HepG2 (cell line): ENCODE data around the gene PPP2R1B. TPM values are rescaled to one million over a fixed set of nuclear protein-coding genes. Genes with fewer than 3 reads are reported as not detected.
A peak's percentile ranks its signal among the peaks of the same experiment; 100 is the strongest.

ENCODE experiments used
- ATAC-seq: fragments of 200-7000 bp; cut with Tn5 transposase; 3 replicates; pipeline ENCODE4 v1.9.1; 2020; ENCODE audit warnings: mild to moderate bottlenecking, moderate library complexity
- BruUV-seq: library from RNA; stranded (reverse); fragments of 400-500 nt; replicated peaks from 2 replicates; lab custom pipeline; 2021; lab: Mats Ljungman, UMichigan
- CTCF ChIA-PET: fragments of 300-600 bp; formaldehyde crosslinking; extraction: SDS; loops from one replicate; lab custom pipeline; 2021; ENCODE audit warnings: low total read pairs, inconsistent platforms, low intra/inter-chr PET ratio; lab: Yijun Ruan, JAX
- POLR2A ChIA-PET: fragments of 350-600 bp; sonication (Branson Sonifier 250); formaldehyde crosslinking; loops from one replicate; lab custom pipeline; 2020; ENCODE audit warnings: antibody characterized with exemption, inconsistent platforms; lab: Yijun Ruan, JAX
- DNase-seq: peaks from one replicate; pipeline ENCODE4 v3.0.0-alpha.2; 2015; ENCODE audit warnings: low spot score
- FAIRE-seq: peaks from 3 replicates; lab custom pipeline; 2011; peaks lifted over from hg19 to GRCh38; lab: Jason Lieb, UNC
- H2AFZ ChIP-seq: one replicate; pipeline ENCODE4 v1.6.1; 2011; ENCODE audit warnings: low read length, inconsistent platforms
- H3K27ac ChIP-seq: fragments of 300-600 bp; 3 replicates; pipeline ENCODE4 v1.8.0; 2011; ENCODE audit warnings: mixed run types, mild to moderate bottlenecking, mixed read lengths, low read length, inconsistent platforms; ENCODE audit not compliant: insufficient read depth; ENCODE audit errors: extremely low read length
- H3K27me3 ChIP-seq, 2 experiments: fragments of 200-600 bp in 1 of 2; 2 replicates in 1 of 2; 3 replicates in 1 of 2; pipeline versions ENCODE4 v1.6.0 to v1.8.0; 2011; ENCODE audit warnings: low read length in 2 of 2, mild to moderate bottlenecking in 2 of 2, moderate library complexity in 2 of 2, inconsistent platforms in 1 of 2; ENCODE audit not compliant: insufficient read depth in 2 of 2, control insufficient read depth in 1 of 2
- H3K36me3 ChIP-seq, 2 experiments: fragments of 200-600 bp in 1 of 2; replicated peaks in 1 of 2; 2 replicates in 1 of 2; 3 replicates in 1 of 2; pipeline versions ENCODE4 v1.5.1 to v1.8.0; 2011; ENCODE audit warnings: low read length in 2 of 2, inconsistent platforms in 1 of 2; ENCODE audit not compliant: insufficient read depth in 2 of 2, control insufficient read depth in 1 of 2
- H3K4me1 ChIP-seq: 2 replicates; pipeline ENCODE4 v1.5.1; 2012; ENCODE audit warnings: low read length, inconsistent platforms; ENCODE audit not compliant: insufficient read depth
- H3K4me2 ChIP-seq: 2 replicates; pipeline ENCODE4 v1.6.0; 2011; ENCODE audit warnings: low read depth, low read length, inconsistent platforms
- H3K4me3 ChIP-seq, 3 experiments: fragments of 200-600 bp in 1 of 3; sonication (generic), shearing (Covaris generic) in 1 of 3; replicated peaks in 1 of 3; 2 replicates each; pipeline ENCODE4 v1.5.1; 2011 to 2016; ENCODE audit warnings: low read length in 3 of 3, inconsistent platforms in 2 of 3, low read depth in 2 of 3, mild to moderate bottlenecking in 2 of 3, control low read depth in 1 of 3, mixed read lengths in 1 of 3; ENCODE audit not compliant: insufficient read depth in 1 of 3
- H3K79me2 ChIP-seq: one replicate; pipeline ENCODE4 v1.6.1; 2011; ENCODE audit warnings: low read length, inconsistent platforms; ENCODE audit not compliant: insufficient read depth
- H3K9ac ChIP-seq: 2 replicates; pipeline ENCODE4 v1.6.0; 2011; ENCODE audit warnings: mild to moderate bottlenecking, low read depth, low read length, inconsistent platforms; ENCODE audit not compliant: insufficient read depth
- H3K9me3 ChIP-seq: 2 replicates; pipeline ENCODE4 v1.5.1; 2012; ENCODE audit warnings: mild to moderate bottlenecking, low read length
- H4K20me1 ChIP-seq: 2 replicates; pipeline ENCODE4 v1.6.0; 2011; ENCODE audit warnings: inconsistent platforms, mild to moderate bottlenecking, low read length, moderate library complexity; ENCODE audit not compliant: insufficient read depth
- ATF7-NPFF ChIP-seq: sonication (generic); formaldehyde crosslinking; IDR thresholded peaks from 2 replicates; pipeline ENCODE4 v1.8.1; 2023; ENCODE audit warnings: mild to moderate bottlenecking, low read depth, missing genetic modification reagents, moderate library complexity
- FOXP1 ChIP-seq, 2 experiments: fragments of 450-650 bp in 1 of 2; IDR thresholded peaks; 2 replicates each; pipeline ENCODE4 v1.6.1; 2017 to 2018; ENCODE audit warnings: antibody characterized with exemption in 1 of 2
- KDM2A ChIP-seq: sonication (generic); formaldehyde crosslinking; IDR thresholded peaks from 2 replicates; pipeline ENCODE4 v1.4.0; 2020; ENCODE audit warnings: low read depth, missing genetic modification reagents, borderline replicate concordance
- NR2F2 ChIP-seq: IDR thresholded peaks from 2 replicates; pipeline ENCODE4 v1.6.1; 2012; ENCODE audit warnings: low read depth, inconsistent platforms, borderline replicate concordance
- PHF8 ChIP-seq: sonication (generic); formaldehyde crosslinking; IDR thresholded peaks from 2 replicates; pipeline ENCODE4 v1.5.0; 2020; ENCODE audit warnings: missing genetic modification reagents
- SP1 ChIP-seq, 2 experiments: fragments of 450-650 bp in 1 of 2; sonication (generic) in 1 of 2; formaldehyde crosslinking in 1 of 2; IDR thresholded peaks; 2 replicates each; pipeline versions ENCODE4 v1.4.0 to v1.6.1; 2016 to 2020; ENCODE audit warnings: missing genetic modification reagents in 1 of 2
- SRY ChIP-seq: sonication (generic); formaldehyde crosslinking; IDR thresholded peaks from 2 replicates; pipeline ENCODE4 v1.8.0; 2022; ENCODE audit warnings: mild to moderate bottlenecking, missing genetic modification reagents
- ZNF263 ChIP-seq: sonication (generic); formaldehyde crosslinking; IDR thresholded peaks from 2 replicates; pipeline ENCODE4 v1.4.0; 2020; ENCODE audit warnings: missing genetic modification reagents
- WGBS: methylation state at CpG from one replicate; pipeline ENCODE4 v1.1.6; 2017; ENCODE audit warnings: low lambda C conversion rate; 5-methylcytosine and 5-hydroxymethylcytosine counted together
- in situ Hi-C: cut with HindIII; loops from 2 replicates; pipeline ENCODE4 v1.10.0; 2017; ENCODE audit warnings: low pct_unique_long_range_greater_than_20kb; ENCODE audit not compliant: extremely low pct_ligation_motif_present
- intact Hi-C: fragments of 100-400 bp; cut with micrococcal nuclease; formaldehyde crosslinking; loops from one replicate; pipeline ENCODE4 v1.10.0; 2022; ENCODE audit not compliant: unreplicated experiment
- polyA plus RNA-seq, 8 experiments: library from polyadenylated mRNA; depleted of rRNA in 3 of 8; stranded (reverse) in 7 of 8; unstranded in 1 of 8; fragments of >200 nt; fragmentation: Illumina TruSeq in 4 of 8; extraction: Trizol in 4 of 8; gene quantifications; 2 replicates each; pipeline versions ENCODE4 v1.2.1 to v1.2.3, GENCODE V29; 2011 to 2016; ENCODE audit warnings: low read depth in 4 of 8, missing spikeins in 1 of 8, mixed read lengths in 1 of 8; ENCODE audit not compliant: insufficient read depth in 1 of 8
- total RNA-seq, 5 experiments: library from RNA; depleted of rRNA; stranded (reverse); fragments of >200 nt; fragmentation: Illumina TruSeq; extraction: Trizol; gene quantifications; 2 replicates each; pipeline ENCODE4 v1.2.3, GENCODE V29; 2016; ENCODE audit warnings: low read depth in 1 of 5
- TF ChIP-seq, protein P1 (sequence below): sonication (generic); formaldehyde crosslinking; IDR thresholded peaks from 2 replicates; pipeline ENCODE4 v1.5.0; 2020; ENCODE audit warnings: mild to moderate bottlenecking, missing genetic modification reagents, moderate library complexity

Gene PPP2R1B
- total and polyA plus RNA-seq, 2 of the 13 experiments (the other 11 are each of a cell fraction or from before 2014, with no cell fraction given) = 22.1 to 56.8 TPM

DNA sequence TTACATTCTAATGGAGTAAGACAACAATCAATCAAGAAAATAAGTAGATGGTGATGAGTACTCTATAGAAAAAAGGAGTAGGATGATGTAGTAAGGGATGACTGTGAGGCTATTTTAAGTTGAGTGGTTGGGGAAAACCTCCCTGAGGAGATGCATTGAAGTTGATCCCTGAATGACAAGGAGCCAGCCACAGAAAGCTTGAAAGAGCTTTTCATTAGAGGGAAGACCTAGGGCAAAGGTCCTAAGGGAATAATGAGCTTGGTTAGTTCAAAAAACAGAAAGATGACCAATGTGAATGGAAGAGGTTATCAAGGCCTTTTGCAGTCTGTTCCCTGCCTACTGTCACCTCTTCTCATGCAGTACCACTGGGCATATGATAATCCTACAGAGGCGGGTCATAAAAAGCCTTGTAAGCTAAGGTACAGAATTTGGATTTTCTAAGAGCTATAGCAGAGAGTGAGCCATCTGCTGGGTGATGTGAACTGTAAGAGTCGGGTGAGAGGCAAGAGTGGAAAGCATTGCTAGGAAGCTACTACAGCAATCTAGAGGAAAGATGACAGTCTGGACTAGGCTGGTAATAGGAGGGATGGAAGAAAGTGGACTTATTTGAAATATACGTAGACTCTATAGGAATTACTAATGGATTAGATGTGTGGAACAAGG, 3.1 kb downstream of the PPP2R1B start:
- H3K4me1 ChIP-seq = peaks cover 45% of the 10 kb centered on the region
- peaks cover 20 to 44% of the 10 kb centered on the region in 2 experiments; a peak in 4 of 5 replicates for H3K36me3 ChIP-seq
- H3K9ac ChIP-seq = no peak overlapping the region
- no peak overlapping the region for H3K4me3 ChIP-seq
- TF ChIP-seq ATF7-NPFF (no peak), KDM2A (CRISPR knock-in tag) (no peak), ZNF263 (CRISPR knock-in tag) (no peak), PHF8 (CRISPR knock-in tag) (no peak), NR2F2 (no peak), SP1 (IDR thresholded peaks at IDR 0.05) (no peak), SP1 (CRISPR knock-in tag; IDR thresholded peaks at IDR 0.05) (no peak), SRY (CRISPR knock-in tag) (no peak), FOXP1 (IDR thresholded peaks at IDR 0.05) (no peak), FOXP1 (CRISPR knock-in tag; IDR thresholded peaks at IDR 0.05) (no peak)
- TF ChIP-seq, protein P1, sequence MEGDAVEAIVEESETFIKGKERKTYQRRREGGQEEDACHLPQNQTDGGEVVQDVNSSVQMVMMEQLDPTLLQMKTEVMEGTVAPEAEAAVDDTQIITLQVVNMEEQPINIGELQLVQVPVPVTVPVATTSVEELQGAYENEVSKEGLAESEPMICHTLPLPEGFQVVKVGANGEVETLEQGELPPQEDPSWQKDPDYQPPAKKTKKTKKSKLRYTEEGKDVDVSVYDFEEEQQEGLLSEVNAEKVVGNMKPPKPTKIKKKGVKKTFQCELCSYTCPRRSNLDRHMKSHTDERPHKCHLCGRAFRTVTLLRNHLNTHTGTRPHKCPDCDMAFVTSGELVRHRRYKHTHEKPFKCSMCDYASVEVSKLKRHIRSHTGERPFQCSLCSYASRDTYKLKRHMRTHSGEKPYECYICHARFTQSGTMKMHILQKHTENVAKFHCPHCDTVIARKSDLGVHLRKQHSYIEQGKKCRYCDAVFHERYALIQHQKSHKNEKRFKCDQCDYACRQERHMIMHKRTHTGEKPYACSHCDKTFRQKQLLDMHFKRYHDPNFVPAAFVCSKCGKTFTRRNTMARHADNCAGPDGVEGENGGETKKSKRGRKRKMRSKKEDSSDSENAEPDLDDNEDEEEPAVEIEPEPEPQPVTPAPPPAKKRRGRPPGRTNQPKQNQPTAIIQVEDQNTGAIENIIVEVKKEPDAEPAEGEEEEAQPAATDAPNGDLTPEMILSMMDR (CRISPR knock-in tag) = peak; percentile 20; the same call in 1 of the 2 replicates
- H2AFZ ChIP-seq = no peak overlapping the region
- H3K9me3 ChIP-seq = no peaks in the 10 kb centered on the region
- WGBS = 89% methylated on average over 3 of the region's 3 CpGs
- ChIA-PET POLR2A (interaction anchor here (1.3 kb wide), 1 partner anchor 108 kb away, joined by 3 read pairs; the partner anchor contains the start of gene ALG9), CTCF (no interaction called here)
- no peak overlapping the region for H3K27ac ChIP-seq
- DNase-seq (no peak), ATAC-seq (no peak), FAIRE-seq (no peak)
- no peaks in the 10 kb centered on the region for H4K20me1 ChIP-seq
- in situ Hi-C loops = no loop called here
- no peak overlapping the region; the same call in 1 of the 2 replicates for H3K4me2 ChIP-seq
- peaks cover 35% of the 10 kb centered on the region for H3K79me2 ChIP-seq
- BruUV-seq = no TSS peak
- intact Hi-C loops = no loop called here
- H3K27me3 ChIP-seq = no peaks in the 10 kb centered on the region; a peak in 1 of 5 replicates
